ENCODE data around the gene SOCS4.

DNA sequence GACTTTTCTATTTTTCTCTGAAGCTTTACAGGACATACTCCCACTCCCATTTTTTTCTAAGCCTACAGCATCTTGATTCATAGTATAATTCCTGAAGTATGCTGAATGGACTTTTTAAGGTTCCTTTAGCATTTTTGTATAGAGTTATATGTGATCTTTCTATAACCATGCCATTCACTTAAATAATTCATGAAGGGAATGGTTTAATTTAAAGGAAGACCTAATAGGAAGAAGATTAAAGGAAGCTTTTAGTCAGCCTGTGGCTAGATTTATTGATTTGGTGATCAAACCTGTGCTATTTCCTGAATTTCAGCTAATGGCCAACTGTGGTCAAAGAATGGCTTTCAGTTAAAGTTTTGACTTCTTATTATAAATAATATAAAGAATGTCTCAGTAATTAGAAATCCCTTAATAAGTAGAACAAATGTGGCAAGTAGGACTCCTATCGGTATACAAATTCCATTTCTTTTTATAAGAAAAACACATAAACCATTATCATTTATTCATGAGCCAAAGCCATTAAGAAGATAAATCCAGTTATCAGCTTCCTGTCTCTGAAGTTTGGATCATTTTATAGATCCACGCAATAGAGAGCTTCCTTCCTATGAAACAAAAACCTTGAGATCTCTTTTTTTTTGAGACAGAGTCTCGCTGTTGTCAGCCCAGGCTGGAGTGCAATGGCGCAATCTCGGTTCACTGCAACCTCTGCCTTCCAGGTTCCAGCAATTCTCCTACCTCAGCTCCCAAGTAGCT, 20.4 kb downstream of the SOCS4 start:
- TF ChIP-seq CTCF (IDR thresholded peaks at IDR 0.05; ENCODE audit: insufficient read depth, low read length, poor library complexity, severe bottlenecking) (no peak), EZH2phosphoT487 (conservative IDR thresholded peaks at IDR 0.05; ENCODE audit: low read length) (no peak)

All from SU-DHL-6 (cell line).